Left colon (tissue), 2 donors: ENCODE results near the gene STK17B. TPM values are rescaled to one million over a fixed set of nuclear protein-coding genes. Genes with fewer than 3 reads are reported as not detected.
"Not testable (repeated sequence)": the region's sequence is repeated elsewhere in the genome, so short reads cannot be mapped to it uniquely, and the experiment has no call there.

Source experiments
- ATAC-seq: fragments of 200-7000 bp; cut with Tn5 transposase; one replicate; pipeline ENCODE4 v1.9.1; 2020; ENCODE audit warnings: mild to moderate bottlenecking, moderate library complexity
- DNase-seq, 2 donors: peaks; one replicate each; pipeline ENCODE4 v3.0.0-alpha.2; 2020
- intact Hi-C, 2 donors: fragments of 100-400 bp; cut with DNase I in 1 of 2; cut with micrococcal nuclease in 1 of 2; formaldehyde crosslinking; loops; one replicate each; pipeline versions ENCODE4 v1.11.2 to v1.14.0; 2022; cut with DNase I, micrococcal nuclease
- total RNA-seq, 2 donors: library from RNA; stranded (reverse); fragmentation: NEBNext Ultra II Directional; extraction: Animal tissue kit (Norgen Biotek cat#: 25700); gene quantifications; one replicate each; pipeline ENCODE4 v1.2.1, GENCODE V29; 2021
- donor health status: DM: no; HTN: no; CAD: no.
- donor health status: DM: yes; HTN: yes; CAD: no.

Gene STK17B
- total RNA-seq, 2 donors from 2014 or later, result 43.1 to 59.9 TPM

DNA sequence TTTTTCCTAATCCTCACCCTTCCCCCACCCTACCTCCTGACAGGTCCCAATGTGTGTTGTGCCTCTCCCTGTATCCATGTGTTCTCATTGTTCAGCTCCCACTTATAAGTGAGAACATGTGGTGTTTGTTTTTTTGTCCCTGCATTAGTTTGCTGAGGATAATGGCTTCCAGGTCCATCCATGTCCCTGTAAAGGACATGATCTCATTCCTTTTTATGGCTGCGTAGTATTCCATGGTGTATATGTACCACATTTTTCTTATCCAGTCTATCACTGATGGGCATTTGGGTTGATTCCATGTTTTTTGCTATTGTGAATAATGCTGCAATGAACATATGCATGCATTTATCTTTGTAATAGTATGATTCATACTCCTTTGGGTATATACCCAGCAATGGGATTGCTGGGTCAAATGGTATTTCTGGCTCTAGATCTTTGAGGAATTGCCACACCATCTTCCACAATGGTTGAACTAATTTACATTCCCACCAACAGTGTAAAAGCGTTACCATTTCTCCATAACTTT, 15.9 kb upstream of the STK17B start:
- ATAC-seq, DNase-seq, intact Hi-C loops: not testable (repeated sequence)

DNA sequence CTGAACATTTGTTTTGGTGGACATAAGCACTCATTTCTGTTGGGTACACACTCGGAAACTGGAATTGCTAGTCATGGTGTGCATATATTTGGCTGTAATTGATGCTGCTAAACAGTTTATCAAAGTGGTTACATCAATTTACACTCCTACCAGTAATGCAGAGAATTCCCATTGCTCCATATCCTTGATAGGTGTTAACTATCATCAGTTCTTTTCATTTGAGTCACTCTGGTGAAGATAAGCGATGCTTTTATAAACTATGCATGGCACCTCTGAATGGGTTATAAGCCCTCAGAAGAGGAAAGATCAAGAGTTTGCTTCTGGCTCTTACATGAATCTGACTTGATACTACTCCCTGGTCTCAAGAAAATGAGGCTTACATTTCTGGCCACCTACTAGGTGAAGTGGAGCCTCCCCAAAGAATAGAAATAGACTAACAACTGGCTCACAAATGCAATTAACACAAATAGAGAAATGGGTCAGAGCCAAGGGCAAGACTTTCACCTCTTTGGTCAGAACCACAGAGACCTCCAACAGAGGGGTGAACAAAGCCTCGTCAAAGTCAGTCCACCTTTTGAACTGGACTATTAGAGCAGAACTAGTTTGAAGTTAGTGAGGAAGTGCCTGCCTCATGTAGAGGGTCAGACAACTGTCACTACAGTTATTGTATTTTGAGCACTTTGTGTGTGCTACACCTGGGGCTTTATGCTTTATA, 15.0 kb upstream of the STK17B start:
- DNase-seq, result no peak
- intact Hi-C loops, result no loop called here
- ATAC-seq, result no peak

GRCh38 chr2:196184921-196185320, 13.5 kb upstream of the STK17B start:
- ATAC-seq, result no peak
- intact Hi-C loops, result no loop called here
- DNase-seq, result no peak

DNA sequence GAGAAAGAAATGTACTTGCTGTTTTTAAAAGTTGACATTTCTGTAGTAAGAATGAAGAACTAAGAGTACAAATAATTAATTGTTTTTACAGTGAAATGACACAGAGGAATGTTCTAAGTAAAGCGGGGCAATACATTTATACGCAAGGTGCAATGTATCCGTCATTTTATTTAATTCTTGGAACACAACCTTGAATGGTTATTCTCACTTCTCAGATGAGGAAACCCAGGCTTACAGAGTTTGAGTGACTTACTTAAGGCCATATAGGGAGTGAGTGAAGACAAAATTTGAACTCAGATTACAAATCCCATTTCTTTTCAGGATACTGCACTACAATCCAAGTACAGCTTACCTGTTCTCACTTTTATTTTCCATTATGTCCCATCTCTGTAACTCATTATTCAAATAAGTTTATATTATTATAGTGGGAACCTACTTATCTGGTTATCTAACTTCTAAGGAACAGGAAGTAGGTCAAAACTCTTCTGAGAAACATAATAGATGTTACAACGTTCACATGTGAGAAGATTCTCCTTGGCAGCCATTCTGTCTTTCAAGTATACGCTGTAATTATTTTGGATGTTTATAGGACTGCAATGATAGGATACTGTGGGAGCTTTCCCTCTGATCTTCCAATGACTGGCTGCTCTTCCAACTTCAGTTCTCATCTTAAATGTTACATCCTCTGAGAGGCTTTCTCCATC, 12.3 kb upstream of the STK17B start:
- no peak for ATAC-seq
- intact Hi-C loops, result no loop called here
- no peak for DNase-seq

GRCh38 chr2:196183172-196183473, 11.7 kb upstream of the STK17B start:
- ATAC-seq (no peak), DNase-seq (no peak)
- intact Hi-C loops, result no loop called here

DNA sequence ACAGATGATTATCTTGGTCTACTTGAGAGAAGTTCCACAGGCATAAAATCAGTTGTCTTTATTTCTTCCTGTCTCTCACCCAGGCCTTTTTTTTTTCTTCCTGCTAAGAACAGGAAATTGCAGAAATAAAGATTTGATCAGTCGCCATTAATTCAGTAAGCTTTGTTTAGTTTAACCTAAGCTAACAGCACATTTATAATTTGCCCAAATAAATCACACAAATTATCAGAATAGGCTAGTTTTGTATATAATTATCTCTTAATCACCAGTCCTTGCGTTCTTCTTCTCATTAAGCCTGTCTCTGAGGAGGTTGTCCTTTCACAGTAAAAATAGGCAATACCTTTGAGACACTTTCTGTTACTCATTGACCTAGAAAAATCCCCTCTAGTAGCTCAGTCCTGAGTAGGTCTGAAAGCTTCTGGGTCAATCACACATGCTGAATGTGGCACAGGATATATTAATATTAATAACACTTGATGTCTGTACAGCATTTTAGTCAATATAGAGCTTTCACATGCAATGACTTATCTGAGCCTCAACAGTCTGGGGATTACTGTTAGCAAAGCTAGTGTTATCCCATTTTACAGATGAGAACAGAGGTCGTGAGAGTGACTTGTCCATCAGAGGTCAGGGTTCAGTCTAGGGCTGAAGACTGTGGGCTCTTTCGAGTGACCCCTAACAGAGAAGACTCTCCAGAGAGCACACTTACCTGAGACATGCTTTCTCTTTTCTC, 11.2 kb upstream of the STK17B start:
- DNase-seq (no peak), ATAC-seq (no peak)
- intact Hi-C loops, result no loop called here

- intact Hi-C loops, result no loop called here
- DNase-seq (no peak), ATAC-seq (no peak)
Measured at GRCh38 chr2:196181484-196181883, 10.1 kb upstream of the STK17B start.

DNA sequence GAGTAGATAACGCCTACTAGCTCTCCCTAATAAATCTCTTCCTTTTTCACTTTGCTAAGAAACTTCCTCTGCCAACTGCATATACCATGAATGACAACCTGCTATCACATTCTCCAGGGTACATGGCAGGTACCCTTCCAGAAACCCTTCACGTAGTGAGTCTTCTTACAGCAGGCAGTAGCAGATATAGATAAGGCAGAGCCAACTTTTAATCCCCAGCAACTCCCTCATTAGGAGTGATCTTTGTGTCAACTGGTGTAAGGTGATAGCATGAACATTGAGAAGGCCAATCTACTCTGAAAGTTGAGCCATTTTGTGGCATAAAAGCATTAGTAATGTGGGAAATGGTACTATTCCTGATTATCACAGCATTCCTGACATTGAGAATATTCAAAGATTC, 5.7 kb upstream of the STK17B start:
- intact Hi-C loops, result no loop called here
- DNase-seq (no peak), ATAC-seq (no peak)

DNA sequence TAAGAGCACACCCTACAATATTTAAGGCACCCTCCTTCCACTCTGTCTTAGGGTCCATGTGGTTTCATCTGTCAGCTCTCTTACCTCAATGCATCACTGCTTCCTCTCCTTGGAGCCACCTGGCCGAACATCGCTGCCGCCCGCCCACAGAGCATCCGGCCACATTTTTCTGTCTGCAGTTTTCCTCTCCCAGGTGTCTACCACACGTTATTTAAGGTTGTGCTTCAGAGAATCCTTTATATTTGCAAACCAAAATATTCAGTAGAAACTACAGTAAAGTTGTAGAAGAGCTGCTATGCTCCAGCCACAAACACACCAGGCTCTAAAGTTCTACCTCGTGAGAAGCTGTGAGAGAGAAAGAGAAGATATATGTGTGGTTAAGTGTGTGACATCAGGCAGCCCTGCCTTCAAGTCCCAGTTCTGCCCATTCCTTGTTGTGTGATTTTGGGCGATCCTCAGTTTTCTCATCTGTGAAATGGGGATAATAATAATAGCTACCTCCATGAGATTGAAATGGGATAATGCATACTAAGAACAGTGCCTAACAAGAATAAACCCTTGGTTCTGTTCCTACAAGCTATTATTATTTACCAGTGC, 4.9 kb upstream of the STK17B start:
- intact Hi-C loops, result no loop called here

GRCh38 chr2:196174404-196174803, 3.0 kb upstream of the STK17B start:
- intact Hi-C loops, result no loop called here
- DNase-seq (no peak), ATAC-seq (no peak)

More for the DNA sequence above, 4.9 kb upstream of the STK17B start:
- peak; percentile 52 to 53 for DNase-seq
- no peak for ATAC-seq

DNA sequence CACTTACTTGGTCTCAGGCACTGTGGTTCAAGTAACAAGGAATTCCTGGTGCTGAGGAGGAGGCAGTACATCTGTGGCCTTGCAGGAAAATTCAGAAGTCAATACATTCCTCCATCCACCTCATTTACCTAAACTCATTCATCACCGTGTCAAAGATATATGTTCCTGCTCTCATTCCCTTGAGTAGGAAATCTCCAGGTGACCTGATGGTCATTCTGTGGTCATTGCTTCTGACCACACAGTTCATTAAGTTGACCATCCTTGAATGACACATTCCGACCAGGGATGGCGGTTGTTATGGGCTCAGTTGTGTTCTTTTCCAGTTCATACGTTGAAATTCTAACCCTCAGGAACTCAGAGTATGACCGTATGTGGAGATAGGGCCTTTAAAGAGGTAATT, 2.1 kb upstream of the STK17B start:
- DNase-seq, result no peak
- intact Hi-C loops, result no loop called here
- ATAC-seq, result no peak

- intact Hi-C loops, result no loop called here
- no peak for DNase-seq
Measured at GRCh38 chr2:196172951-196173350, 1.6 kb upstream of the STK17B start.

DNA sequence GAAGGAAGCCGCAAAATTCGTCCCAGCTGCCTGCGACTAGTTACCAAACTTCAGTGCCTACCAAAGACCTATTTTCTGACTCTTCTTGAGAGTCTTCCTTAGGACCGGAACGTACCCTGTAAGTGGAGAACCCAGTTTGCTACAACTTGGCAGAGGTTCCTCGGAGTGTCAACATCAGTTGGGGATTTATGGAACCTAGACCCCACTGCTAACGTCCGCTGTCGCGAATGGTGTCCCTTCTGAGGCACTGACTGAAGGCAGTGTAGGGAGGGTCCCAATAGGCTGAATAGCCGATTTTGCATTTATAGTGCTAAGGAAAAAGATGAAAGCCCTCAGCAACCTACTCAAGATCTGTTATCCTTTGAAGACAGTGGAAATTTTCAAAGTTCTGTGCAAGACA, 568 bp upstream of the STK17B start:
- ATAC-seq (no peak), DNase-seq (no peak)
- intact Hi-C loops, result no loop called here

More at GRCh38 chr2:196172951-196173350, 1.6 kb upstream of the STK17B start:
- no peak for ATAC-seq

DNA sequence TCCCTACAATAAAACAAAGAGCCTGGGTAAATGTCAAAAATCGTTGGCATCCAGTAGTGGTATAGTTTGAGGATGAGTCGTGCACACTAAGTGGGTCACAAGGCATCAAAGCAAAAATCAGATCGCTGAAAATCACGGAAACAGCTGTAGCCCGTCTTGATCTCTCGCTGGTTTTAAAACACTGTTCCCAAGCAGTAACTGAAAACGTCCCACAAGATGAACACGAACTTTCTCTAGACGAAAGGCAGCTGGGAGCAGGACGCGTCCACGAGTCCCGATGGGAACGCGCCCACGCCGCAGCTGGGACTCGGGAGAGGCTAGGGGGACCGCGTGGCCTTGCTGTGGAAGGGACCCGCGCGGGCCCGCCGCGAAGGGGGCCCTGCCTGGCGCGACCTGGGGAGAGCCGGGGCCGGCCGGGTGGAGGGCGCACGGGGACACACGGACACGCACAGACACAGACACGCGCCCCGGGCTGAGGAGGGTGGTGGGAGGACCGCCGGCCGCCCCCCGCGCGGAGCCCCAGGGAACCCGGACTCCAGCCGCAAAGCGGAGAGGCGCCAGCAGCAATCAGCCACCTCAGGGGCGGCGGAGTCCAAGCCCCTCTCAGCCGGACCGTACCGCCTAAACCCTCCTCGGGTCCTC, 651 bp downstream of the STK17B start:
- DNase-seq (peak in 1 of 2 donors; percentile 48), ATAC-seq (peak; percentile 50)
- intact Hi-C loops, result no loop called here

- ATAC-seq (peak; percentile 25), DNase-seq (peak in 1 of 2 donors; percentile 46)
- intact Hi-C loops, result no loop called here
Measured at GRCh38 chr2:196170213-196170605, 1.2 kb downstream of the STK17B start.

GRCh38 chr2:196169516-196169915, 1.9 kb downstream of the STK17B start:
- DNase-seq (no peak), ATAC-seq (no peak)
- intact Hi-C loops, result no loop called here

GRCh38 chr2:196168181-196168580, 3.2 kb downstream of the STK17B start:
- DNase-seq, result no peak
- no peak for ATAC-seq
- intact Hi-C loops, result no loop called here

- ATAC-seq (no peak), DNase-seq (no peak)
- intact Hi-C loops, result no loop called here
Measured at GRCh38 chr2:196167666-196168065, 3.7 kb downstream of the STK17B start.

DNA sequence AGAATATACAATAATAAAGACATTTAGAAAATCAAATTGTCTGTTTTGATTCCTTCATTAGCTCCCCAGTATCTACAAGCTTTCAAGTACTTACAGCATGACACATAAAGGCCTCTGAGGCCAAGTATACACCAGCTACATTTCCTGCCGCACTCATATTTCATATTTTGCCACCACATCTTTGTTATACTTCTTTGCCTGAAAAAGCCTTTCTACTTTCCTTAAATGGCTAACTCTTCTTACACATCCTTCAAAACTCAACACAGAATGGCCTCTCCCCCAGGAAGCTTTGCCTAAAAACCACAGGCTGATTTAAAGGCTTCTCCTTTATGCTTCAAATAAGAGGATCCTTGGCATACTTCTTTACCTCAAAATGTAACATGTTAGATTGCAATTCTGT, 4.5 kb downstream of the STK17B start:
- no peak for DNase-seq
- no peak for ATAC-seq
- intact Hi-C loops, result no loop called here
